ENCODE data around the gene CCDC24. TPM values are rescaled to one million over a fixed set of nuclear protein-coding genes. Genes with fewer than 3 reads are reported as not detected.
A peak's percentile ranks its signal among the peaks of the same experiment; 100 is the strongest.

CCDC24 gene
- total and polyA plus RNA-seq, 9 of the 15 experiments (the other 6 are each of a cell fraction or from before 2014, with no cell fraction given), result 0.31 to 4.5 (median 1.5) TPM

DNA sequence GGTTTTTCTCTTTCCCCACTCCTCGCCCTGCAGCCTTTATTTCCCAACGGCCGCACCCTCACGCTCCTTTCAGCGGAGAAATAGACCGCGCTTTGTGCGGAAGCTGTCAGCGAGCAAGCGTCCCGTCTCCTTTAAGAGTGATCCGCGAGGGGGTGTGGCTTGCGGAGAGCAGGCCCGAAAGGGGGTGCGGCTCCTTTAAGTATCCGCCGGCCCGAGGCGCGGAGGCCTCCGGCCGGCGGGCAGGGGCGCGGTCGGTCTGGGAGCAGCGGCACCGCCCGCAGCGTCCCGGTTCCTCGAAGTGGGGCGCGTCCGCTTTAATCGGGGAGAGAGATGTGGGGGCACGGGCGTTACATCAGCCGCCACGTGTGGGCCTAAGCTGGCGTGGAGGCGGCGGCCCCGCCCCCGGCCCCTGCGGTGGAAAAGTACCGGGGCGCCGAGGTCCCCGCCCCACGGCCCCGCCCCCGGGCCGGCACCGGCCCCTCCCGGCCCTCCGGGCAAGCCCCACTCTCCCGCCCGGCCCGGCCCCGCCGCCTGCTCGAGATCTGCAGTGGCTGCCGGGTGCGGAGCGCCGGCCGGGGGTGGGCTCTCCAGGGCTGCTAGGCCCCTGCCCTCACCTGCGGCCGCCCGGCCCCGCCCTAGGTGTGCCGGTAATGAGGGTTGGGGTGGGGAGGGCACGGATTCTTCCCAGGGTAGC, 38.7 kb downstream of the CCDC24 start (continued):
- TF ChIP-seq, protein P1, sequence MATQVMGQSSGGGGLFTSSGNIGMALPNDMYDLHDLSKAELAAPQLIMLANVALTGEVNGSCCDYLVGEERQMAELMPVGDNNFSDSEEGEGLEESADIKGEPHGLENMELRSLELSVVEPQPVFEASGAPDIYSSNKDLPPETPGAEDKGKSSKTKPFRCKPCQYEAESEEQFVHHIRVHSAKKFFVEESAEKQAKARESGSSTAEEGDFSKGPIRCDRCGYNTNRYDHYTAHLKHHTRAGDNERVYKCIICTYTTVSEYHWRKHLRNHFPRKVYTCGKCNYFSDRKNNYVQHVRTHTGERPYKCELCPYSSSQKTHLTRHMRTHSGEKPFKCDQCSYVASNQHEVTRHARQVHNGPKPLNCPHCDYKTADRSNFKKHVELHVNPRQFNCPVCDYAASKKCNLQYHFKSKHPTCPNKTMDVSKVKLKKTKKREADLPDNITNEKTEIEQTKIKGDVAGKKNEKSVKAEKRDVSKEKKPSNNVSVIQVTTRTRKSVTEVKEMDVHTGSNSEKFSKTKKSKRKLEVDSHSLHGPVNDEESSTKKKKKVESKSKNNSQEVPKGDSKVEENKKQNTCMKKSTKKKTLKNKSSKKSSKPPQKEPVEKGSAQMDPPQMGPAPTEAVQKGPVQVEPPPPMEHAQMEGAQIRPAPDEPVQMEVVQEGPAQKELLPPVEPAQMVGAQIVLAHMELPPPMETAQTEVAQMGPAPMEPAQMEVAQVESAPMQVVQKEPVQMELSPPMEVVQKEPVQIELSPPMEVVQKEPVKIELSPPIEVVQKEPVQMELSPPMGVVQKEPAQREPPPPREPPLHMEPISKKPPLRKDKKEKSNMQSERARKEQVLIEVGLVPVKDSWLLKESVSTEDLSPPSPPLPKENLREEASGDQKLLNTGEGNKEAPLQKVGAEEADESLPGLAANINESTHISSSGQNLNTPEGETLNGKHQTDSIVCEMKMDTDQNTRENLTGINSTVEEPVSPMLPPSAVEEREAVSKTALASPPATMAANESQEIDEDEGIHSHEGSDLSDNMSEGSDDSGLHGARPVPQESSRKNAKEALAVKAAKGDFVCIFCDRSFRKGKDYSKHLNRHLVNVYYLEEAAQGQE (IDR thresholded peaks at IDR 0.05; ENCODE audit: borderline replicate concordance), result no peak
- TF ChIP-seq, protein P1 (CRISPR knock-in tag; IDR thresholded peaks at IDR 0.05; ENCODE audit: low read depth), result peak; percentile 29; the same call in 1 of the 2 replicates
- TF ChIP-seq, protein P2, sequence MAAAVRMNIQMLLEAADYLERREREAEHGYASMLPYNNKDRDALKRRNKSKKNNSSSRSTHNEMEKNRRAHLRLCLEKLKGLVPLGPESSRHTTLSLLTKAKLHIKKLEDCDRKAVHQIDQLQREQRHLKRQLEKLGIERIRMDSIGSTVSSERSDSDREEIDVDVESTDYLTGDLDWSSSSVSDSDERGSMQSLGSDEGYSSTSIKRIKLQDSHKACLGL (CRISPR knock-in tag; IDR thresholded peaks at IDR 0.05; ENCODE audit: borderline replicate concordance, poor library complexity, severe bottlenecking), result peak; percentile 39
- peak; percentile 84 for TF ChIP-seq CREM (IDR thresholded peaks at IDR 0.05; ENCODE audit: low read depth)
- 0 out of 2 replicates have a peak, but pooled peaks have one; percentile 11 for TF ChIP-seq CEBPB (tag; IDR thresholded peaks at IDR 0.05)
- TF ChIP-seq ARID2 (IDR thresholded peaks at IDR 0.05), result no peak
- peak; percentile 62; the same call in 1 of the 2 replicates for TF ChIP-seq CHD2 (IDR thresholded peaks at IDR 0.05; ENCODE audit: low read depth, low read length)
- peak; percentile 71; the same call in 1 of the 2 replicates for TF ChIP-seq CBFB (CRISPR knock-in tag; IDR thresholded peaks at IDR 0.05)
- TF ChIP-seq MXI1 (IDR thresholded peaks at IDR 0.05; ENCODE audit: low read depth, low read length), result peak; percentile 94
- no peak for TF ChIP-seq RBM14 (IDR thresholded peaks at IDR 0.05; ENCODE audit: borderline replicate concordance, insufficient read depth, low read depth, low read length)
- peak; percentile 55 for TF ChIP-seq PHF20 (IDR thresholded peaks at IDR 0.05; ENCODE audit: partially characterized antibody)
- TF ChIP-seq CXXC5 (CRISPR knock-in tag; IDR thresholded peaks at IDR 0.05), result peak; percentile 96
- 0 out of 4 replicates have a peak, but pooled peaks of 1 of the 2 experiments have one; percentile 30 for TF ChIP-seq ETV6 (IDR thresholded peaks at IDR 0.05; ENCODE audit: borderline replicate concordance in 1 of 2, low read depth in 2 of 2, low read length in 1 of 2)
- TF ChIP-seq ETV6 (CRISPR knock-in tag; IDR thresholded peaks at IDR 0.05; ENCODE audit: borderline replicate concordance), result no peak
- TF ChIP-seq ZNF282 (CRISPR knock-in tag; IDR thresholded peaks at IDR 0.05), result 0 out of 2 replicates have a peak, but pooled peaks have one; percentile 31
- peak; percentile 69; the same call in 1 of the 2 replicates for TF ChIP-seq OTX1 (CRISPR knock-in tag; IDR thresholded peaks at IDR 0.05)
- peak; percentile 48 to 64; a peak in 2 of 4 replicates for TF ChIP-seq NONO (IDR thresholded peaks at IDR 0.05; ENCODE audit: low read depth in 2 of 2, low read length in 1 of 2)
- TF ChIP-seq NCOA1 (IDR thresholded peaks at IDR 0.05; ENCODE audit: low read depth), result 0 out of 2 replicates have a peak, but pooled peaks have one; percentile 10
- TF ChIP-seq, protein P3, sequence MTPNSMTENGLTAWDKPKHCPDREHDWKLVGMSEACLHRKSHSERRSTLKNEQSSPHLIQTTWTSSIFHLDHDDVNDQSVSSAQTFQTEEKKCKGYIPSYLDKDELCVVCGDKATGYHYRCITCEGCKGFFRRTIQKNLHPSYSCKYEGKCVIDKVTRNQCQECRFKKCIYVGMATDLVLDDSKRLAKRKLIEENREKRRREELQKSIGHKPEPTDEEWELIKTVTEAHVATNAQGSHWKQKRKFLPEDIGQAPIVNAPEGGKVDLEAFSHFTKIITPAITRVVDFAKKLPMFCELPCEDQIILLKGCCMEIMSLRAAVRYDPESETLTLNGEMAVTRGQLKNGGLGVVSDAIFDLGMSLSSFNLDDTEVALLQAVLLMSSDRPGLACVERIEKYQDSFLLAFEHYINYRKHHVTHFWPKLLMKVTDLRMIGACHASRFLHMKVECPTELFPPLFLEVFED (CRISPR knock-in tag; conservative IDR thresholded peaks at IDR 0.05), result 0 out of 2 replicates have a peak, but pooled peaks have one; percentile 40
